HFF-Myc (cell line): ENCODE measurements around the gene TGM2.

ENCODE experiments used
- DNase-seq: peaks from one replicate; pipeline ENCODE4 v3.0.0-alpha.2; 2011; ENCODE audit warnings: low read depth; ENCODE audit errors: extremely low read depth
- H3K4me3 ChIP-seq: replicated peaks from 2 replicates; pipeline ENCODE4 v1.5.1; 2011; ENCODE audit warnings: low read depth, mild to moderate bottlenecking, control low read depth, low read length
- TF ChIP-seq, protein P1 (sequence below): IDR thresholded peaks from 2 replicates; pipeline ENCODE4 v1.5.1; 2012; ENCODE audit warnings: mild to moderate bottlenecking, low read depth, low read length, control low read depth; ENCODE audit errors: missing control alignments

The TGM2 gene

DNA sequence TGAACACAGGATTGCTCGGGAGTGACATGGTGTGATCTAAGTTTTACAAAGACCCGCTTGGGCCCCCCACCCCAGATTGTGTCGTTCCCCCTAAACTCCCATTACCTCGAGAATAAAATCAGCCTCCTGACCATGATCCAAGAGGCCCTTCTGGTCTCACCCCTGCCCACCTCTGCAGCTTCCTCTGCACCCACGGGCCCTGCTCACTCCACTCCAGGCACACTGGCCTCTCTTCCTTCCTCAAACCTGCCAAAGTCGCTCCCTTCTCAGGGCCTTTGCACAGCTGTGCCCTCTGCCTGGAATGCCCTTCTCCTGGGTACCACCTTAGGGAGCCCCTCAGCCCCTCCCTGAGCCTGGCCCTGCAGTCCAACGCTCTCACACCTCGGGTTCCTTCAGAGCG is 17.9 kb downstream of the TGM2 start:
- H3K4me3 ChIP-seq, result no peak overlapping the region
- DNase-seq, result no peak
- TF ChIP-seq, protein P1, sequence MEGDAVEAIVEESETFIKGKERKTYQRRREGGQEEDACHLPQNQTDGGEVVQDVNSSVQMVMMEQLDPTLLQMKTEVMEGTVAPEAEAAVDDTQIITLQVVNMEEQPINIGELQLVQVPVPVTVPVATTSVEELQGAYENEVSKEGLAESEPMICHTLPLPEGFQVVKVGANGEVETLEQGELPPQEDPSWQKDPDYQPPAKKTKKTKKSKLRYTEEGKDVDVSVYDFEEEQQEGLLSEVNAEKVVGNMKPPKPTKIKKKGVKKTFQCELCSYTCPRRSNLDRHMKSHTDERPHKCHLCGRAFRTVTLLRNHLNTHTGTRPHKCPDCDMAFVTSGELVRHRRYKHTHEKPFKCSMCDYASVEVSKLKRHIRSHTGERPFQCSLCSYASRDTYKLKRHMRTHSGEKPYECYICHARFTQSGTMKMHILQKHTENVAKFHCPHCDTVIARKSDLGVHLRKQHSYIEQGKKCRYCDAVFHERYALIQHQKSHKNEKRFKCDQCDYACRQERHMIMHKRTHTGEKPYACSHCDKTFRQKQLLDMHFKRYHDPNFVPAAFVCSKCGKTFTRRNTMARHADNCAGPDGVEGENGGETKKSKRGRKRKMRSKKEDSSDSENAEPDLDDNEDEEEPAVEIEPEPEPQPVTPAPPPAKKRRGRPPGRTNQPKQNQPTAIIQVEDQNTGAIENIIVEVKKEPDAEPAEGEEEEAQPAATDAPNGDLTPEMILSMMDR, result no peak

DNA sequence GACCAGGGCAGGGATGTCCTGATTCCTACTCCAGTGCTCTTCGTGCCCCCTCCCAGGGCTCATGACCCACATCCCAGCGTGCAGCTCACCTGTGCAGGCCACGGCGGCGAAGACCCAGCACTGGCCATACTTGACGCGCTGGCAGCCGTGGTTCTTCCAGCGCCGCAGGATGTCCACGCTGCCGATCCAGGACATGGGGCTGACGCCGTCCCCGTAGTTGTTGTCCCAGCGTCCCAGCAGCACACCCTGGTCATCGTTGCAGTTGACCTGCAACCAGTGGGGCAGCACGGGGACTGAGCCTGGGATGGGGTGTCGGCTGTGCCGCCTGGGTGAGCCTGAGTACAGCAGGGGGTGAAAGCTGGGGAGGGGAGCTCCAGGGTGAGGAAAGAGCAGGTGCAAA is 18.4 kb downstream of the TGM2 start:
- TF ChIP-seq, protein P1, result no peak
- no peak for DNase-seq
- H3K4me3 ChIP-seq, result no peak overlapping the region

GRCh38 chr20:38146156-38146555 is 18.9 kb downstream of the TGM2 start:
- H3K4me3 ChIP-seq, result no peak overlapping the region
- no peak for DNase-seq
- TF ChIP-seq, protein P1, result no peak

- no peak for DNase-seq
- TF ChIP-seq, protein P1, result no peak
- H3K4me3 ChIP-seq, result no peak overlapping the region
These were observed 19.4 kb downstream of the TGM2 start for GRCh38 chr20:38145729-38146075.

DNA sequence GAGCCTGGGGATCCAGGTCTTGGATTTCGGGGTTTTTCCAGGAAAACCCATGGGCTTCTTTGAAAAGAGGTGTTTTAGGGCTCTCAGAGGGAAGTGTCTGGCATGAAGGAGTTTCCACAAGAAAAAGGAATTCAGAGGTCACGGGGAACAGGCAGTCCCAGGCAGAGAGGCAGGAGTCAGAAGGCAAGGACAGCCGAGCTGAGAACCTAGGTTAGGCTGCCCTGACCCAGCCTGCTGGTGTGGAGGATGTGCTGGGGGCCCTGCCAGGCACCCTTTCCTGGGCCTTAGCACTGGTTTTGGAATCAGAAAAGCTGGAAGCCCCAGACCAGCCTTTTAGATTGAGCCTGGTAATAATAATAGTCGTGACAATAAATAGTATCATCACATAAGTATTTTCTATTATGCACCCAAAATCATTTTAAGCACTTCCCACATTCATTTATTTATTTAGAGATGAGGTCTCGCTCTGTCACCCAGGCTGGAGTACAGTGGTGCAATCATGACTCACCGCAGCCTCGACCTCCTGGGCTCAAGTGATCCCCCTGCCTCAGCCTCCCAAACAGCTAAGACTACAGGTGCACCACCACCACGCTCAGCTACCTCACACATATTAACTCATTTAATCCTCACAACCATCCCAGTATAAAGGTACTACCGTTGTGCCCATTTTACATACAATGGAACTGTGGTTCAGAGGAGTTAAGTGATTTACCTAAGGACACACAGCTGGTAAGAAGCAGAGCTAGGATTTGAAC is 19.9 kb downstream of the TGM2 start:
- TF ChIP-seq, protein P1, result no peak

GRCh38 chr20:38144598-38144973 is 20.5 kb downstream of the TGM2 start:
- no peak for DNase-seq
- TF ChIP-seq, protein P1, result no peak

More for the DNA sequence above, 19.9 kb downstream of the TGM2 start:
- DNase-seq, result no peak
- H3K4me3 ChIP-seq, result no peak overlapping the region

More at GRCh38 chr20:38144598-38144973, 20.5 kb downstream of the TGM2 start:
- no peak overlapping the region for H3K4me3 ChIP-seq
